ENCODE measurements around the gene NPAS3. TPM values are rescaled to one million over a fixed set of nuclear protein-coding genes. Genes with fewer than 3 reads are reported as not detected.

NPAS3 gene
- total and polyA plus RNA-seq, 2 donors (not counting 1 experiment from before 2014, with no cell fraction given), result 0.10 to 0.50 TPM

GRCh38 chr14:33773205-33774030 is 834.7 kb downstream of the NPAS3 start:
- Histone ChIP-seq H3K79me2 (ENCODE audit: control insufficient read depth, insufficient read depth, low read length) (no peaks in the 10 kb centered on the region), H3K9me3 (ENCODE audit: control insufficient read depth, insufficient read depth, low read depth, low read length) (no peaks in the 10 kb centered on the region), H3K4me2 (ENCODE audit: extremely low read depth, insufficient read depth, low read length) (no peak overlapping the region)

GRCh38 chr14:33774161-33774560 is 835.5 kb downstream of the NPAS3 start:
- Histone ChIP-seq H3K27ac (ENCODE audit: insufficient read depth, low read length) (no peak overlapping the region), H3K79me2 (ENCODE audit: control insufficient read depth, insufficient read depth, low read length) (no peaks in the 10 kb centered on the region), H4K20me1 (ENCODE audit: control insufficient read depth, extremely low read depth, insufficient read depth, low read length) (no peaks in the 10 kb centered on the region), H3K4me1 (ENCODE audit: control insufficient read depth, extremely low read depth, insufficient read depth, low read length) (no peaks in the 10 kb centered on the region), H3K36me3 (ENCODE audit: control insufficient read depth, insufficient read depth, low read length) (no peaks in the 10 kb centered on the region), H3K4me3 (replicated peaks in 1 of 4; ENCODE audit: control extremely low read depth in 1 of 4, insufficient read depth in 1 of 4, low read depth in 3 of 4, low read length in 4 of 4) (no peak overlapping the region), H3K9me3 (ENCODE audit: control insufficient read depth, insufficient read depth, low read depth, low read length) (no peaks in the 10 kb centered on the region), H3K27me3 (ENCODE audit: control insufficient read depth, insufficient read depth, low read length) (no peaks in the 10 kb centered on the region), H3K4me2 (ENCODE audit: extremely low read depth, insufficient read depth, low read length) (no peak overlapping the region), H2AFZ (ENCODE audit: low read length) (no peak overlapping the region), H3K9ac (ENCODE audit: insufficient read depth, low read length) (no peak overlapping the region)
- TF ChIP-seq EZH2 (IDR thresholded peaks at IDR 0.05; ENCODE audit: low read length, missing control alignments), result no peak
- TF ChIP-seq, protein P1, sequence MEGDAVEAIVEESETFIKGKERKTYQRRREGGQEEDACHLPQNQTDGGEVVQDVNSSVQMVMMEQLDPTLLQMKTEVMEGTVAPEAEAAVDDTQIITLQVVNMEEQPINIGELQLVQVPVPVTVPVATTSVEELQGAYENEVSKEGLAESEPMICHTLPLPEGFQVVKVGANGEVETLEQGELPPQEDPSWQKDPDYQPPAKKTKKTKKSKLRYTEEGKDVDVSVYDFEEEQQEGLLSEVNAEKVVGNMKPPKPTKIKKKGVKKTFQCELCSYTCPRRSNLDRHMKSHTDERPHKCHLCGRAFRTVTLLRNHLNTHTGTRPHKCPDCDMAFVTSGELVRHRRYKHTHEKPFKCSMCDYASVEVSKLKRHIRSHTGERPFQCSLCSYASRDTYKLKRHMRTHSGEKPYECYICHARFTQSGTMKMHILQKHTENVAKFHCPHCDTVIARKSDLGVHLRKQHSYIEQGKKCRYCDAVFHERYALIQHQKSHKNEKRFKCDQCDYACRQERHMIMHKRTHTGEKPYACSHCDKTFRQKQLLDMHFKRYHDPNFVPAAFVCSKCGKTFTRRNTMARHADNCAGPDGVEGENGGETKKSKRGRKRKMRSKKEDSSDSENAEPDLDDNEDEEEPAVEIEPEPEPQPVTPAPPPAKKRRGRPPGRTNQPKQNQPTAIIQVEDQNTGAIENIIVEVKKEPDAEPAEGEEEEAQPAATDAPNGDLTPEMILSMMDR (conservative IDR thresholded peaks at IDR 0.05 in 1 of 2, IDR thresholded peaks at IDR 0.05 in 1 of 2; ENCODE audit: low read depth in 1 of 2, low read length in 2 of 2), result no peak
- DNase-seq (ENCODE audit: low read depth in 2 of 2), result no peak

More at GRCh38 chr14:33773205-33774030, 834.7 kb downstream of the NPAS3 start:
- H3K9ac ChIP-seq (ENCODE audit: insufficient read depth, low read length), result no peak overlapping the region
- no peaks in the 10 kb centered on the region for H3K36me3 ChIP-seq (ENCODE audit: control insufficient read depth, insufficient read depth, low read length)
- H2AFZ ChIP-seq (ENCODE audit: low read length), result no peak overlapping the region
- TF ChIP-seq, protein P1 (conservative IDR thresholded peaks at IDR 0.05 in 1 of 2, IDR thresholded peaks at IDR 0.05 in 1 of 2; ENCODE audit: low read depth in 1 of 2, low read length in 2 of 2), result no peak
- no peak for TF ChIP-seq EZH2 (IDR thresholded peaks at IDR 0.05; ENCODE audit: low read length, missing control alignments)
- no peaks in the 10 kb centered on the region for H3K4me1 ChIP-seq (ENCODE audit: control insufficient read depth, extremely low read depth, insufficient read depth, low read length)
- no peak overlapping the region for H3K4me3 ChIP-seq (replicated peaks in 1 of 4; ENCODE audit: control extremely low read depth in 1 of 4, insufficient read depth in 1 of 4, low read depth in 3 of 4, low read length in 4 of 4)
- no peaks in the 10 kb centered on the region for H4K20me1 ChIP-seq (ENCODE audit: control insufficient read depth, extremely low read depth, insufficient read depth, low read length)
- no peaks in the 10 kb centered on the region for H3K27me3 ChIP-seq (ENCODE audit: control insufficient read depth, insufficient read depth, low read length)
- H3K27ac ChIP-seq (ENCODE audit: insufficient read depth, low read length), result no peak overlapping the region
- DNase-seq (ENCODE audit: low read depth in 2 of 2), result no peak

DNA sequence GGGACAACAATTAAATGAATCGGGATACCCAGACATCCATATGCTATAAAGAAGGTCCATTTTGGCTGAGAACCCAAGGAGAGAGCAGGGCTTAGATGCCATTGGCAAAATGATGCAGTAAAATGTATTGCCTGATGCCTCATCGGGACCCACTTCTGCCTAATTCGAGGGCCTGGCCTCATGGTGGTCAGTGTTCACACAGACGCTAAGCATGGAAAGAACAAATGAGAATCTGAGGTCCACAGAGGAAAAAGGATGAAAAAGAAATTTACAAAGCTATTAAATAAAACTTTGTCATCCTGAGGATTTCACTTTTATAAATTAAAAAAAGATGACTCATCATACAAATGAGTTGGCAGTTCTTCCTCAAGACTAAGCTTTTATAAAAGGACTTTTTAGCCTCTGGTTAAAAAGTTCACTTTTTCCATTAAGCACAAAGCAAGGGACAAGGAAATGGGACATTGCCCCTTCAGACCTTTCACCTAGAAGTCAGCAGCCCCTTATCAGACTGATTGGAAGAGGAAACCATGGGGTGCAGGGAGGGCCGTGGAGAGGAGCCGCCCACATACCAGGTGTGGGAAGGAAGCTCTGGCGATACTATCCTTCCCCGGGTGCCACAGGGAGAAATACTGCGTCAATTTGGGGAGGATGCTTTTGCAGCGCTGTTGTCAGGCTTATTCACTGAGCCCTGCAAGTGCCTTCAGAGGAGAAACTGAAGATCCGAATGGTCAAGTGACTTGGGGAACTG is 836.2 kb downstream of the NPAS3 start:
- TF ChIP-seq, protein P1 (conservative IDR thresholded peaks at IDR 0.05 in 1 of 2, IDR thresholded peaks at IDR 0.05 in 1 of 2; ENCODE audit: low read depth in 1 of 2, low read length in 2 of 2), result no peak
- TF ChIP-seq EZH2 (IDR thresholded peaks at IDR 0.05; ENCODE audit: low read length, missing control alignments), result no peak

More for the DNA sequence above, 836.2 kb downstream of the NPAS3 start:
- Histone ChIP-seq H2AFZ (ENCODE audit: low read length) (no peak overlapping the region), H3K9ac (ENCODE audit: insufficient read depth, low read length) (no peak overlapping the region), H3K4me3 (replicated peaks in 1 of 4; ENCODE audit: control extremely low read depth in 1 of 4, insufficient read depth in 1 of 4, low read depth in 3 of 4, low read length in 4 of 4) (no peak overlapping the region), H3K27ac (ENCODE audit: insufficient read depth, low read length) (no peak overlapping the region), H3K9me3 (ENCODE audit: control insufficient read depth, insufficient read depth, low read depth, low read length) (no peaks in the 10 kb centered on the region), H3K27me3 (ENCODE audit: control insufficient read depth, insufficient read depth, low read length) (no peaks in the 10 kb centered on the region), H3K36me3 (ENCODE audit: control insufficient read depth, insufficient read depth, low read length) (no peaks in the 10 kb centered on the region), H3K4me2 (ENCODE audit: extremely low read depth, insufficient read depth, low read length) (no peak overlapping the region), H3K4me1 (ENCODE audit: control insufficient read depth, extremely low read depth, insufficient read depth, low read length) (no peaks in the 10 kb centered on the region), H4K20me1 (ENCODE audit: control insufficient read depth, extremely low read depth, insufficient read depth, low read length) (no peaks in the 10 kb centered on the region), H3K79me2 (ENCODE audit: control insufficient read depth, insufficient read depth, low read length) (no peaks in the 10 kb centered on the region)
- peak; percentile 18 to 47 for DNase-seq (ENCODE audit: low read depth in 2 of 2)
